ENCODE data around the gene ITGAL. TPM values are rescaled to one million over a fixed set of nuclear protein-coding genes. Genes with fewer than 3 reads are reported as not detected.

The ITGAL gene
- total and polyA plus RNA-seq, 2 of the 13 experiments (the other 11 are each of a cell fraction or from before 2014, with no cell fraction given): 0.86 to 1.2 TPM

- TF ChIP-seq HMGXB4 (CRISPR knock-in tag; IDR thresholded peaks at IDR 0.05; ENCODE audit: borderline replicate concordance in 1 of 2, low read depth in 1 of 2) (0 out of 4 replicates have a peak, but pooled peaks of 1 of the 2 experiments have one; percentile 29), TRAFD1 (CRISPR knock-in tag; IDR thresholded peaks at IDR 0.05; ENCODE audit: borderline replicate concordance) (no peak), SAP130 (CRISPR knock-in tag; IDR thresholded peaks at IDR 0.05; ENCODE audit: low read depth) (peak; percentile 49), ELF3 (CRISPR knock-in tag; IDR thresholded peaks at IDR 0.05) (0 out of 2 replicates have a peak, but pooled peaks have one; percentile 21), CTCF (CRISPR knock-in tag; IDR thresholded peaks at IDR 0.05) (peak; percentile 49), ZNF652 (CRISPR knock-in tag; IDR thresholded peaks at IDR 0.05; ENCODE audit: borderline replicate concordance, low read depth) (peak; percentile 61)
Observed at GRCh38 chr16:30491744-30492308, 19.3 kb downstream of the ITGAL start (continued).
